ENCODE results near the gene PCDHGA10.
A peak's percentile ranks its signal among the peaks of the same experiment; 100 is the strongest.
"Not testable (repeated sequence)": the region's sequence is repeated elsewhere in the genome, so short reads cannot be mapped to it uniquely, and the experiment has no call there.

The PCDHGA10 gene

DNA sequence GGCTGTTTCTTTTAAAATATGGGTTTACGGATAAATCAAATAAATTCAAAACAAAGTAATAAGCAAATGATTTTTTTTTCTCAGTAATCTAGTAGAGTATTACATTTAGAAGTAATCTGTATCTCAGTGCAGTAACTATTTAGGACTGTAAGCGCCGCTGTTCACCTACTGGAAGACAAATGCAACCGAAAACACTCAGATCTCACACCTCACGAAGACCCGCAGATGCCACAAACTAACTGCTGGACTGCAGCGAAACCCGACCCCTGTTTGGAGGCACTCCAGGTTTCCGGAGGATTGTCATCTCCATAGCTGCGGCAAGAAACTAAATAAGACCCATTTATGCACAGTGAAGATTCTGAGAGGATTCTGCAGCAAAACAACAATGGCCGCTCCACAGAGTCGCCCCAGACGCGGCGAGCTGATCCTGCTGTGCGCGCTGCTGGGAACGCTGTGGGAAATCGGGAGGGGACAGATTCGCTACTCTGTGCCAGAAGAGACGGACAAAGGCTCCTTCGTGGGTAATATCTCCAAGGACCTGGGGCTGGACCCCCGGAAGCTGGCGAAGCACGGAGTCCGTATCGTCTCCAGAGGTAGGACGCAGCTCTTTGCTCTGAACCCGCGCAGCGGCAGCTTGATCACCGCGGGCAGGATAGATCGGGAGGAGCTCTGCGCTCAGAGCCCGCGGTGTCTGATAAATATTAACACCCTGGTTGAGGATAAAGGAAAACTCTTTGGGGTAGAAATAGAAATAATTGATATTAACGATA lies 20.2 kb upstream of the PCDHGA10 start, which contains the start of gene PCDHGA8:
TSS of gene PCDHGA8 (plus strand) at position 205 of the 770 bp plus-strand sequence. CDS start at position 386, 181 bp downstream.
- DNase-seq (ENCODE audit: low read depth), result peak; percentile 30

DNA sequence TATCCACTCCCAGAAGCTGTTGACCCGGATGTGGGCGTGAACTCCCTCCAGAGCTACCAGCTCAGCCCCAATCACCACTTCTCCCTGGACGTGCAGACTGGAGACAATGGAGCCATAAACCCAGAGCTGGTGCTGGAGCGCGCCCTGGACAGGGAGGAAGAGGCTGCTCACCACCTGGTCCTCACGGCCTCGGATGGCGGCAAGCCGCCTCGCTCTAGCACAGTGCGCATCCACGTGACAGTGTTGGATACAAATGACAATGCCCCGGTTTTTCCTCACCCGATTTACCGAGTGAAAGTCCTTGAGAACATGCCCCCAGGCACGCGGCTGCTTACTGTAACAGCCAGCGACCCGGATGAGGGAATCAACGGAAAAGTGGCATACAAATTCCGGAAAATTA lies 19.5 kb upstream of the PCDHGA10 start:
- no peak for DNase-seq (ENCODE audit: low read depth)

DNA sequence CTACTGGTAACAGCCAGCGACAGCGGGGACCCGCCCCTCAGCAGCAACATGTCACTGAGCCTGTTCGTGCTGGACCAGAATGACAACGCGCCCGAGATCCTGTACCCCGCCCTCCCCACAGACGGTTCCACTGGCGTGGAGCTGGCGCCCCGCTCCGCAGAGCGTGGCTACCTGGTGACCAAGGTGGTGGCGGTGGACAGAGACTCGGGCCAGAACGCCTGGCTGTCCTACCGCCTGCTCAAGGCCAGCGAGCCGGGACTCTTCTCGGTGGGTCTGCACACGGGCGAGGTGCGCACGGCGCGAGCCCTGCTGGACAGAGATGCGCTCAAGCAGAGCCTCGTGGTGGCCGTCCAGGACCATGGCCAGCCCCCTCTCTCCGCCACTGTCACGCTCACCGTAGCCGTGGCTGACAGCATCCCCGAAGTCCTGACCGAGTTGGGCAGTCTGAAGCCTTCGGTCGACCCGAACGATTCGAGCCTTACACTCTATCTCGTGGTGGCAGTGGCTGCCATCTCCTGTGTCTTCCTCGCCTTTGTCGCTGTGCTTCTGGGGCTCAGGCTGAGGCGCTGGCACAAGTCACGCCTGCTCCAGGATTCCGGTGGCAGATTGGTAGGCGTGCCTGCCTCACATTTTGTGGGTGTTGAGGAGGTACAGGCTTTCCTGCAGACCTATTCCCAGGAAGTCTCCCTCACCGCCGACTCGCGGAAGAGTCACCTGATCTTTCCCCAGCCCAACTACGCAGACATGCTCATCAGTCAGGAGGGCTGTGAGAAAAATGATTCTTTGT lies 18.2 kb upstream of the PCDHGA10 start:
- not testable (repeated sequence) for DNase-seq (ENCODE audit: low read depth)

GRCh38 chr5:141397756-141398551 lies 14.8 kb upstream of the PCDHGA10 start, which contains the start of gene PCDHGB5:
Gene PCDHGB5 (plus strand): TSS chr5:141397947. CDS start chr5:141398128, 181 bp downstream.
- peak; percentile 73 for DNase-seq (ENCODE audit: low read depth)

DNA sequence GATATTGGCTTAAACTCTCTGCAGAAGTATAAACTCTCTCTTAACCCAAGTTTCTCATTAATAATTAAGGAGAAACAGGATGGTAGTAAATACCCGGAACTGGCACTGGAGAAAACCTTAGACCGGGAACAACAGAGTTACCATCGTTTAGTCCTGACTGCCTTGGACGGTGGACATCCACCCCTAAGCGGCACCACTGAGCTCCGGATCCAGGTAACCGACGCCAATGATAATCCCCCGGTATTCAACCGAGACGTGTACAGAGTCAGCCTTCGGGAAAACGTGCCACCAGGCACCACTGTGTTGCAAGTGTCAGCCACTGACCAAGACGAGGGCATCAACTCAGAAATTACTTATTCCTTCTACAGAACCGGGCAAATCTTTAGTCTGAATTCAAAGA lies 14.2 kb upstream of the PCDHGA10 start:
- no peak for DNase-seq (ENCODE audit: low read depth)

GRCh38 chr5:141399555-141400258 lies 13.1 kb upstream of the PCDHGA10 start:
- no peak for DNase-seq (ENCODE audit: low read depth)

DNA sequence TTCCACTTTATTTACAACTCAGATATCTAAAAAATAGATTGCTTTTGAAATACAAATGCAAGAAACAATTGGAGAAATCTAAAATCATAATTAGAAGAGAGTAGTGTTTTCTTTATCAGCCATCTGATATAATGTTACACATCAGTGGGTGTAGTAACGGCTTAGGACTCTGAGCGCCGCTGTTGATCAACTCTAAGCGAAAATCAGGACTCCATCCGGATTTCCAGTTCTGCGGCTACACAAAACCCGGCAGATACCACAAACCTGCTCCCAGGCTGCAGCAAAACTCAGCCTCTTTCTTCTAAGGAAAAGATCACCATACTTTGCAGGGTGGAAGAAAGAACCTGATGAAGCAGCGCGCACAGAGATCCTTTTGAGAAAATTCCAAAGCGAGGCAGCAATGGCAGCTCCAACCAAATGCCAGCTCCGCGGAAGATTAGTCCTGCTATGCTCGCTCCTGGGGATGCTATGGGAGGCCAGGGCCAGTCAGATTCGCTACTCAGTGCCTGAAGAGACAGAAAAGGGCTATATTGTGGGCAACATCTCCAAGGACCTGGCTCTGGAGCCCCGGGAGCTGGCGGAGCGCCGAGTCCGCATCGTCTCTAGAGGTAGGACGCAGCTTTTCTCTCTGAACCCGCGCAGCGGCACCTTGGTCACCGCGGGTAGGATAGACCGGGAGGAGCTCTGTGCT lies 10.1 kb upstream of the PCDHGA10 start, which contains the start of gene PCDHGA9:
TSS of gene PCDHGA9 (plus strand) at position 226 of the 691 bp plus-strand sequence. CDS start at position 401, 175 bp downstream.
- peak; percentile 11 for DNase-seq (ENCODE audit: low read depth)

DNA sequence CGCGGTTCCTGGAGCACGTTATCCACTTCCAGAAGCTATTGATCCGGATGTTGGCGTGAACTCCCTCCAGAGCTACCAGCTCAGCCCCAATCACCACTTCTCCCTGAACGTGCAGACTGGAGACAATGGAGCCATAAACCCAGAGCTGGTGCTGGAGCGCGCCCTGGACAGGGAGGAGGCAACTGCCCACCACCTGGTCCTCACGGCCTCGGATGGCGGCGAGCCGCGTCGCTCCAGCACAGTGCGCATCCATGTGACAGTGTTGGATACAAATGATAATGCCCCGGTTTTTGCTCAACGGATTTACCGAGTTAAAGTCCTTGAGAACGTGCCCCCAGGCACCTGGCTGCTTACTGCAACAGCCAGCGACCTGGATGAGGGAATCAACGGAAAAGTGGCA lies 9.4 kb upstream of the PCDHGA10 start:
- no peak for DNase-seq (ENCODE audit: low read depth)

GRCh38 chr5:141407790-141408505 lies 4.8 kb upstream of the PCDHGA10 start, which contains the start of gene PCDHGB6:
Gene PCDHGB6 (plus strand): TSS chr5:141408021. CDS start chr5:141408203, 182 bp downstream.
- peak; percentile 28 for DNase-seq (ENCODE audit: low read depth)

DNA sequence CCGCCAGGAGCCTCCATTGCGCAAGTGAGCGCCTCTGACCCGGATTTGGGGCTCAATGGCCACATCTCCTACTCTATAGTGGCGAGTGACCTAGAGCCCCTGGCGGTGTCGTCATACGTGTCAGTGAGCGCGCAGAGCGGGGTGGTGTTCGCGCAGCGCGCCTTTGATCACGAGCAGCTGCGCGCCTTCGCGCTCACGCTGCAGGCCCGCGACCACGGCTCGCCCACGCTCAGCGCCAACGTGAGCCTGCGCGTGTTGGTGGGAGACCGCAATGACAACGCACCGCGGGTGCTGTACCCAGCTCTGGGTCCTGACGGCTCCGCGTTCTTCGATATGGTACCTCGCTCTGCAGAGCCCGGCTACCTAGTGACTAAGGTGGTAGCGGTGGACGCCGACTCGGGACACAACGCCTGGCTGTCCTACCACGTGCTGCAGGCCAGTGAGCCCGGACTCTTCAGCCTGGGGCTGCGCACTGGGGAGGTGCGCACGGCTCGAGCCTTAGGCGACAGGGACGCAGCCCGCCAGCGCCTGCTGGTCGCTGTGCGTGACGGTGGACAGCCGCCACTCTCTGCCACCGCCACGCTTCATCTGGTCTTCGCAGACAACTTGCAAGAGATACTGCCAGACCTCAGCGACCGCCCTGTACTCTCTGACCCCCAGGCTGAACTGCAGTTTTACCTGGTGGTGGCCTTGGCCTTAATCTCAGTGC lies 3.0 kb upstream of the PCDHGA10 start:
- DNase-seq (ENCODE audit: low read depth), result no peak

DNA sequence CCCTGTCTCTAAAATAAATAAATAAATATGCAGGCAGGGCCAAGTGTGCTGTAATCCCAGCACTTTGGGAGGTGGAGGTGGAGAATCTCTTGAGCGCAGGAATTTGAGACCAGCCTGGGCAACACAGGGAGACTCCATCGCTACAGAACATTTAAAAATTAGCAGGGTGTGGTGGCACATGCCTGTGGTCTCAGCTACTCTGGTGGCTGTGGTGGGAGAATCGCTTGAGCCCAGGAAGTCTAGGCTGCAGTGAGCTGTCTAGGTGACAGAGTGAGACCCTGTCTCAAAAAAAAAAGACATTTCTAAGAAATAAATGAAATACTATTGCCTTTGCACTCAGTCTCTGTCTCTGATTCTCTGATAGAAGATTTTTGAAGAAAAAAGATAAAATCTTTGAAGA lies 1.2 kb upstream of the PCDHGA10 start:
- DNase-seq (ENCODE audit: low read depth), result no peak

DNA sequence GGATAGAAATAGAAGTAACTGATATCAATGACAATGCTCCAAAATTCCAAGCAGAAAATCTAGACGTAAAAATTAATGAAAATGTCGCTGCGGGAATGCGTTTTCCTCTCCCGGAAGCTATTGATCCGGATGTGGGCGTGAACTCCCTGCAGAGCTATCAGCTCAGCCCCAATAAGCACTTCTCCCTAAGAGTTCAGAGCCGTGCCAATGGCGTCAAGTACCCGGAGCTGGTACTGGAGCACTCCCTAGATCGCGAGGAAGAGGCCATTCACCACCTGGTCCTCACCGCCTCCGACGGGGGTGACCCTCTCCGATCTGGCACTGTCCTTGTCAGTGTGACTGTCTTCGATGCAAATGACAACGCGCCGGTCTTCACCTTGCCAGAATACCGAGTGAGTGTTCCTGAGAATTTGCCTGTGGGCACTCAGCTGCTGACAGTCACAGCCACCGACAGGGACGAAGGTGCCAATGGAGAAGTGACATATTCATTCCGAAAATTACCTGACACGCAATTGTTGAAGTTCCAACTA lies 818 bp downstream of the PCDHGA10 start:
- DNase-seq (ENCODE audit: low read depth), result no peak

- not testable (repeated sequence) for DNase-seq (ENCODE audit: low read depth)
Observed at GRCh38 chr5:141414548-141415274, 1.9 kb downstream of the PCDHGA10 start.

GRCh38 chr5:141415275-141415618 lies 2.5 kb downstream of the PCDHGA10 start:
- not testable (repeated sequence) for DNase-seq (ENCODE audit: low read depth)

DNA sequence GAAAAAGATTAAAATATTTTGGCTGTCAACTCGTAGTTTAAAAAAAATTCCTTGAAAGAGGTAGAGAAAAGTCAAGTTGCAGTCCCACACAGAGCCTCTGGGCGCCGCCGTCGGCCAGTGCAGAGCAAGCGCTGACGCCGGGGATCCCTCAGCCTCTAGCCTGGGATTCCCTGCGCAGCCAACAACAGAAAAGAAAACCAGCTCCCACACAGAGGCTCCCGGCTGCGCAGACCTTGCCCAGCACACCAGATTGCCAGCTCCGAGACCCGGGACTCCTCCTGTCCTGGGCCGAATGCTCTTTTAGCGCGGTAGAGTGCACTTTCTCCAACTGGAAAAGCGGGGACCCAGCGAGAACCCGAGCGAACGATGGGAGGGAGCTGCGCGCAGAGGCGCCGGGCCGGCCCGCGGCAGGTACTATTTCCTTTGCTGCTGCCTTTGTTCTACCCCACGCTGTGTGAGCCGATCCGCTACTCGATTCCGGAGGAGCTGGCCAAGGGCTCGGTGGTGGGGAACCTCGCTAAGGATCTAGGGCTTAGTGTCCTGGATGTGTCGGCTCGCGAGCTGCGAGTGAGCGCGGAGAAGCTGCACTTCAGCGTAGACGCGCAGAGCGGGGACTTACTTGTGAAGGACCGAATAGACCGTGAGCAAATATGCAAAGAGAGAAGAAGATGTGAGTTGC lies 4.8 kb downstream of the PCDHGA10 start, which contains the start of gene PCDHGB7:
TSS of gene PCDHGB7 (plus strand) at position 184 of the 679 bp plus-strand sequence. CDS start at position 367, 183 bp downstream.
- peak; percentile 80 for DNase-seq (ENCODE audit: low read depth)

DNA sequence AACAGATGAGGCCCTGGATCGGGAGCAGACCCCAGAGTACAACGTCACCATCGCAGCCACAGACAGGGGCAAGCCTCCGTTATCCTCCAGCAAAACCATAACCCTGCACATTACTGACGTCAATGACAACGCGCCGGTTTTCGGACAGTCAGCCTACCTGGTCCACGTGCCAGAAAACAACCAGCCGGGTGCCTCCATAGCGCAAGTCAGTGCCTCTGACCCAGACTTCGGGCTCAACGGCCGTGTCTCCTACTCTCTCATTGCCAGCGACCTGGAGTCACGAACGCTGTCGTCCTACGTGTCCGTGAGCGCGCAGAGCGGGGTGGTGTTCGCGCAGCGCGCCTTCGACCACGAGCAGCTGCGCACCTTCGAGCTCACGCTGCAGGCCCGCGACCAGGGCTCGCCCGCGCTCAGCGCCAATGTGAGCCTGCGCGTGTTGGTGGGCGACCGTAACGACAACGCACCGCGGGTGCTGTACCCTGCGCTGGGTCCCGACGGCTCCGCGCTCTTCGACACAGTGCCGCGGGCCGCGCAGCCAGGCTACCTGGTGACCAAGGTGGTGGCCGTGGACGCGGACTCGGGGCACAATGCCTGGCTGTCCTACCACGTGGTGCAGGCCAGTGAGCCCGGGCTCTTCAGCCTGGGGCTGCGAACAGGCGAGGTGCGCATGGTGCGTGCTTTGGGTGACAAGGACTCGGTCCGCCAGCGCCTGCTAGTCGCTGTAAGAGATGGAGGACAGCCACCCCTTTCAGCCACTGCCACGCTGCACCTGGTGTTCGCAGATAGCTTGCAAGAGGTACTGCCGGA lies 6.5 kb downstream of the PCDHGA10 start:
- no peak for DNase-seq (ENCODE audit: low read depth)
